Measurements from ENCODE around the gene SPRYD4.

SPRYD4 gene

DNA sequence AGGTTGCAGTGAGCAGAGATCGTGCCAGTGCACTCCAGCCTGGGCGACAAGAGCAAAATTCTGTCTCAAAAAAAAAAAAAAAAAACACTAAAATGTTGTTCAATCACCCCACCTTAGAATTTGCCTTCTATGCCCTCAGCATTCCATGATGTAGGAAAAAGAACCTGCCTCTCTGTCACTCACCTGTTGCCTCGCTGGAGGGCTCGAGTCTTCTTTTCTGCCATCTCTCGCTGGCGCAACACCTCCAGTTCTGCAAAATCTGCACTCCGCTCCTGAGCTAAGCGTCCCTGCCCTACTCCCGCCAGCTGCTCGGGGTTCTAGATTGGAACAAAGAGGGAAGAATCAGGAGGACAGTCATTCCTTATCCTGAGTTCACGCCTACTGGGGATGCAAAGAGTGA lies 37.1 kb upstream of the SPRYD4 start:
- TF ChIP-seq FOXP2 (optimal IDR thresholded peaks at IDR 0.05; ENCODE audit: borderline replicate concordance, extremely low read depth, extremely low read length, insufficient read depth) (no peak), SIN3A (IDR thresholded peaks at IDR 0.05; ENCODE audit: borderline replicate concordance, insufficient read depth, low read length) (no peak), POLR2AphosphoS5 (IDR thresholded peaks at IDR 0.05; ENCODE audit: low read depth, low read length) (no peak), TAF1 (IDR thresholded peaks at IDR 0.05; ENCODE audit: borderline replicate concordance, insufficient read depth, low read length) (no peak)
- TF ChIP-seq, protein P1, sequence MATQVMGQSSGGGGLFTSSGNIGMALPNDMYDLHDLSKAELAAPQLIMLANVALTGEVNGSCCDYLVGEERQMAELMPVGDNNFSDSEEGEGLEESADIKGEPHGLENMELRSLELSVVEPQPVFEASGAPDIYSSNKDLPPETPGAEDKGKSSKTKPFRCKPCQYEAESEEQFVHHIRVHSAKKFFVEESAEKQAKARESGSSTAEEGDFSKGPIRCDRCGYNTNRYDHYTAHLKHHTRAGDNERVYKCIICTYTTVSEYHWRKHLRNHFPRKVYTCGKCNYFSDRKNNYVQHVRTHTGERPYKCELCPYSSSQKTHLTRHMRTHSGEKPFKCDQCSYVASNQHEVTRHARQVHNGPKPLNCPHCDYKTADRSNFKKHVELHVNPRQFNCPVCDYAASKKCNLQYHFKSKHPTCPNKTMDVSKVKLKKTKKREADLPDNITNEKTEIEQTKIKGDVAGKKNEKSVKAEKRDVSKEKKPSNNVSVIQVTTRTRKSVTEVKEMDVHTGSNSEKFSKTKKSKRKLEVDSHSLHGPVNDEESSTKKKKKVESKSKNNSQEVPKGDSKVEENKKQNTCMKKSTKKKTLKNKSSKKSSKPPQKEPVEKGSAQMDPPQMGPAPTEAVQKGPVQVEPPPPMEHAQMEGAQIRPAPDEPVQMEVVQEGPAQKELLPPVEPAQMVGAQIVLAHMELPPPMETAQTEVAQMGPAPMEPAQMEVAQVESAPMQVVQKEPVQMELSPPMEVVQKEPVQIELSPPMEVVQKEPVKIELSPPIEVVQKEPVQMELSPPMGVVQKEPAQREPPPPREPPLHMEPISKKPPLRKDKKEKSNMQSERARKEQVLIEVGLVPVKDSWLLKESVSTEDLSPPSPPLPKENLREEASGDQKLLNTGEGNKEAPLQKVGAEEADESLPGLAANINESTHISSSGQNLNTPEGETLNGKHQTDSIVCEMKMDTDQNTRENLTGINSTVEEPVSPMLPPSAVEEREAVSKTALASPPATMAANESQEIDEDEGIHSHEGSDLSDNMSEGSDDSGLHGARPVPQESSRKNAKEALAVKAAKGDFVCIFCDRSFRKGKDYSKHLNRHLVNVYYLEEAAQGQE (IDR thresholded peaks at IDR 0.05; ENCODE audit: insufficient read depth in 1 of 2, low read depth in 2 of 2, low read length in 2 of 2): no peak

DNA sequence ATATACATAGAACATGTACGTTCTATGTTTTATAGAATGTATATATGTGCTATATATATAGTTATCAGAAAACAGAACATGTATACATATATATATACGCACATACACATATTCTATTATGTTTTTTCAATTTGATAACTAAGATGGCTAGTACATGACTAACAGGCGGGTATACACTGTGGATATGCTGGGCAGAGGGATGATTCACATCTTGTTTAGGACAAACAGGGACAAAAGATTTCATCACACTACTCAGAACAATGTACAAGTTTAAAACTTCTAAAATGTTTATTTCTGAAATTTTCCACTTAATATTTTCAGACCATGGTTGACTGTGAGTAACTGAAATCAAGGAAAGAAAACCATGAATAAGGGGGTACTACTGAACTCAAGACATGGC lies 36.5 kb upstream of the SPRYD4 start:
- TF ChIP-seq TAF1 (IDR thresholded peaks at IDR 0.05; ENCODE audit: borderline replicate concordance, insufficient read depth, low read length): no peak
- TF ChIP-seq, protein P1 (IDR thresholded peaks at IDR 0.05; ENCODE audit: insufficient read depth in 1 of 2, low read depth in 2 of 2, low read length in 2 of 2): no peak
- no peak for TF ChIP-seq FOXP2 (optimal IDR thresholded peaks at IDR 0.05; ENCODE audit: borderline replicate concordance, extremely low read depth, extremely low read length, insufficient read depth)
- TF ChIP-seq SIN3A (IDR thresholded peaks at IDR 0.05; ENCODE audit: borderline replicate concordance, insufficient read depth, low read length): no peak
- TF ChIP-seq POLR2AphosphoS5 (IDR thresholded peaks at IDR 0.05; ENCODE audit: low read depth, low read length): no peak

DNA sequence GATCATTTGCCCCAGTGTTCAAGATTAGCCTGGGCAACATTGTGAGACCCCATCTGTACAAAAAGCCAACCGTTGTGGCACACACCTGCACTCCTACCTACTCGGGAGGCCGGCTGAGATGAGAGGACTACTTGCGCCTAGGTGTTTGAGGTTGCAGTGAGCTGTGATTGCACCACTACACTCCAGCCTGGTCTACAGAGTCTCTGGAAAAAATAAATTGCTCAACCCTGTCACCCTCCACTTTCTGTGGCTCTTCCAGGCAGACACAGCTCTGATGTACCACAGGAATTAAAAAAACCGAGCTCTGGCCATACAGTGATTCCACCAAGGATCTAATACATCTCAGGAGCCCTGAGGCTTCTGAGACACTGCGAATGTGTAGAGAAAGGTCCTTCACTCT lies 33.5 kb upstream of the SPRYD4 start:
- TF ChIP-seq POLR2AphosphoS5 (IDR thresholded peaks at IDR 0.05; ENCODE audit: low read depth, low read length) (no peak), FOXP2 (optimal IDR thresholded peaks at IDR 0.05; ENCODE audit: borderline replicate concordance, extremely low read depth, extremely low read length, insufficient read depth) (no peak)
- TF ChIP-seq, protein P1 (IDR thresholded peaks at IDR 0.05; ENCODE audit: insufficient read depth in 1 of 2, low read depth in 2 of 2, low read length in 2 of 2): no peak

DNA sequence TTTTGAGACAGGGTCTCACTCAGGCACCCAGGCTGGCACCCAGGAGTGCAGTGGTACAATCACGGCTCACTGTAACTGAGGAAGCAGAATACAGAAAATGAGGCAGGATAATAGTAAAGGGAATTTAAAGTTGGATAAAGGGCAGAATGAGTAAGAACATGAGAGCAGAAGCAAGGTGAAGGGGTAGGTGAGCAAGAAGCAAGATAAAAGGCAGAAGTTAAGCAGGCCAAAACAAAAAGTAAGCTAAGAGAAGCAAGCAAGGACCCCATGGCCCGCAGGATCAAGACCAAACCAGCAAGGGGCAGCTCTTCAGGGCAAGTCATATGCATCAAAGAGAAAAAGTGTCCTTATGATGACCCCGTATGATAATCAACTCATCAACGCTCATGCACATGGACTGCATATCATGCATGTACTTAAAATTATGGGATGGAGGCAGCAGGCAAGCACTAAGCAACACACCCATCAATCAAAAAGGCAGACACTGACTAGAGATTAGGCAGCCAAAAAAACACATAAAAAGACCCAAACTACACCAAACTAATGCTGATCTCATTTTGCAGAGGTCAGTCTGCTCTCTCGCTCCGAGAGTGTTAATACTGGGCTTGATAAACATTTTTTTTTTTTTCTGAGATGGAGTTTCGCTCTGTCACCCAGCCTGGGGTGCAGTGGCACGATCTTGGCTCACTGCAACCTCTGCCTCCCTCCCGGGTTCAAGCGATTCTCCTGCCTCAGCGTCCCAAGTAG lies 30.8 kb upstream of the SPRYD4 start:
- no peak for TF ChIP-seq TAF1 (IDR thresholded peaks at IDR 0.05; ENCODE audit: borderline replicate concordance, insufficient read depth, low read length)
- no peak for TF ChIP-seq FOXP2 (optimal IDR thresholded peaks at IDR 0.05; ENCODE audit: borderline replicate concordance, extremely low read depth, extremely low read length, insufficient read depth)
- TF ChIP-seq POLR2AphosphoS5 (IDR thresholded peaks at IDR 0.05; ENCODE audit: low read depth, low read length): no peak
- no peak for TF ChIP-seq SIN3A (IDR thresholded peaks at IDR 0.05; ENCODE audit: borderline replicate concordance, insufficient read depth, low read length)
- TF ChIP-seq, protein P1 (IDR thresholded peaks at IDR 0.05; ENCODE audit: insufficient read depth in 1 of 2, low read depth in 2 of 2, low read length in 2 of 2): no peak

Data from PFSK-1 (cell line).